ENCODE data around the gene BMP6. TPM values are rescaled to one million over a fixed set of nuclear protein-coding genes. Genes with fewer than 3 reads are reported as not detected.

The BMP6 gene
- total and polyA plus RNA-seq, 2 of the 8 experiments (the other 6 are each of a cell fraction or from before 2014, with no cell fraction given) = 2.0 to 2.1 TPM

- no peaks in the 10 kb centered on the region for H3K36me3 ChIP-seq (ENCODE audit: control insufficient read depth in 2 of 4, insufficient read depth in 4 of 4, low read length in 3 of 4)
- no peak overlapping the region for H3K4me3 ChIP-seq (ENCODE audit: extremely low read depth in 1 of 4, insufficient read depth in 2 of 4, low read depth in 3 of 4, low read length in 4 of 4)
- no peak overlapping the region for H4K8ac ChIP-seq (ENCODE audit: extremely low read depth, insufficient read depth, low read length)
- H3K4me1 ChIP-seq (replicated peaks in 1 of 4; ENCODE audit: control insufficient read depth in 3 of 4, insufficient read depth in 4 of 4, low read length in 3 of 4) = no peaks in the 10 kb centered on the region; a peak in 1 of 7 replicates
- no peak overlapping the region for H2BK5ac ChIP-seq (ENCODE audit: low read depth, low read length)
- 95% methylated on average over 2 of the region's 2 CpGs; no CpG with 5 or more reads in 1 of the 2 experiments for WGBS, 2 experiments (ENCODE audit: extremely low coverage in 1 of 2, insufficient coverage in 1 of 2, insufficient read length in 1 of 2, insufficient replicate concordance in 2 of 2, low coverage in 1 of 2, low lambda C conversion rate in 2 of 2, missing lambda C conversion rate in 1 of 2)
- peaks cover 0 to 2% (median 0%) of the 10 kb centered on the region in 4 experiments; a peak in 1 of 7 replicates for H3K27me3 ChIP-seq (replicated peaks in 1 of 4; ENCODE audit: control insufficient read depth in 3 of 4, extremely low read depth in 1 of 4, insufficient read depth in 3 of 4, low read length in 3 of 4)
- H2BK20ac ChIP-seq (ENCODE audit: low read length) = no peak overlapping the region
- no peak overlapping the region for H3K56ac ChIP-seq (replicated peaks; ENCODE audit: insufficient read length, low read depth, low read length)
- POLR2A ChIA-PET (ENCODE audit: partially characterized antibody) = interaction anchor here (0.8 kb wide), 1 partner anchor 9 kb away, joined by 3 read pairs; no protein-coding TSS in a partner anchor
- no peaks in the 10 kb centered on the region for H3K79me2 ChIP-seq (ENCODE audit: control insufficient read depth in 1 of 2, insufficient read depth in 2 of 2, low read length in 2 of 2)
- H2AFZ ChIP-seq (ENCODE audit: low read length) = no peak overlapping the region
- no peak overlapping the region for H2BK12ac ChIP-seq (ENCODE audit: low read depth, low read length)
- H2BK15ac ChIP-seq (ENCODE audit: low read length) = no peak overlapping the region
- no peak overlapping the region for H3K9ac ChIP-seq (replicated peaks in 1 of 4; ENCODE audit: extremely low read depth in 1 of 4, low read depth in 3 of 4, low read length in 3 of 4)
- no peak overlapping the region for H3K4ac ChIP-seq (replicated peaks; ENCODE audit: insufficient read length, low read depth, low read length)
- no peak overlapping the region for H3K18ac ChIP-seq (ENCODE audit: extremely low read depth, low read length)
- no peaks in the 10 kb centered on the region for H4K20me1 ChIP-seq (replicated peaks in 1 of 2; ENCODE audit: control insufficient read depth in 1 of 2, insufficient read depth in 2 of 2, low read length in 2 of 2)
- H3K4me2 ChIP-seq (ENCODE audit: insufficient read depth in 1 of 2, low read depth in 2 of 2, low read length in 2 of 2) = no peak overlapping the region
- H3K23ac ChIP-seq (ENCODE audit: insufficient read length) = no peak overlapping the region
- no peak overlapping the region for H3K27ac ChIP-seq (ENCODE audit: low read depth, low read length)
- TF ChIP-seq BRCA1 (IDR thresholded peaks at IDR 0.05; ENCODE audit: low read depth, low read length) (no peak), CTCF (IDR thresholded peaks at IDR 0.05; ENCODE audit: control extremely low read depth in 1 of 3, insufficient read depth in 1 of 3, low read depth in 1 of 3, low read length in 3 of 3) (no peak), CEBPB (IDR thresholded peaks at IDR 0.05; ENCODE audit: low read depth, low read length) (no peak), POU5F1 (IDR thresholded peaks at IDR 0.05; ENCODE audit: low read depth, low read length) (no peak), KDM5A (IDR thresholded peaks at IDR 0.05; ENCODE audit: low read length) (no peak), CREB1 (IDR thresholded peaks at IDR 0.05) (no peak), MAX (IDR thresholded peaks at IDR 0.05) (no peak)
- H4K91ac ChIP-seq (replicated peaks; ENCODE audit: insufficient read length, low read length) = no peak overlapping the region
- no peaks in the 10 kb centered on the region for H3K23me2 ChIP-seq (ENCODE audit: low read depth, low read length)
- no peaks in the 10 kb centered on the region for H3K79me1 ChIP-seq (ENCODE audit: low read depth, low read length)
- H2BK120ac ChIP-seq (replicated peaks; ENCODE audit: low read depth, low read length) = no peak overlapping the region
- DNase-seq (ENCODE audit: low read depth in 1 of 2, low spot score in 2 of 2) = no peak
- no peak overlapping the region for H3K14ac ChIP-seq (ENCODE audit: insufficient read length)
- H2AK5ac ChIP-seq (ENCODE audit: low read depth, low read length) = no peak overlapping the region
- no peak for FAIRE-seq
- CTCF ChIA-PET (ENCODE audit: partially characterized antibody) = interaction anchor here (0.9 to 1.4 kb wide), 3 partner anchors 11 to 54 kb away, joined by 3 to 6 read pairs (median 5); no protein-coding TSS in a partner anchor
- H4K5ac ChIP-seq (ENCODE audit: insufficient read length, low read depth, low read length) = no peak overlapping the region
- no peaks in the 10 kb centered on the region for H3K9me3 ChIP-seq (ENCODE audit: insufficient read depth in 2 of 2, low read depth in 1 of 2, low read length in 1 of 2)
Observed at GRCh38 chr6:7776509-7776908, 50.6 kb downstream of the BMP6 start.

Data from H1 (cell line).